Measurements from ENCODE around the gene PLA2G4A.

The PLA2G4A gene

GRCh38 chr1:186980400-186980799, 151.7 kb downstream of the PLA2G4A start:
- peak; percentile 48 for FAIRE-seq

- FAIRE-seq, result no peak
Observed at GRCh38 chr1:186982116-186982515, 153.4 kb downstream of the PLA2G4A start.

GRCh38 chr1:186983327-186983726, 154.6 kb downstream of the PLA2G4A start:
- FAIRE-seq, result no peak

- FAIRE-seq, result no peak
Observed at GRCh38 chr1:186984959-186985358, 156.2 kb downstream of the PLA2G4A start.

- peak; percentile 99 for FAIRE-seq
Observed at GRCh38 chr1:186985889-186986491, 157.2 kb downstream of the PLA2G4A start.

GRCh38 chr1:186987065-186987464, 158.3 kb downstream of the PLA2G4A start:
- no peak for FAIRE-seq

GRCh38 chr1:186987769-186988168, 159.0 kb downstream of the PLA2G4A start:
- FAIRE-seq, result peak; percentile 65

- no peak for FAIRE-seq
Observed at GRCh38 chr1:186993996-186994395, 165.2 kb downstream of the PLA2G4A start.

GRCh38 chr1:186994897-186995296, 166.1 kb downstream of the PLA2G4A start:
- no peak for FAIRE-seq

- FAIRE-seq, result no peak
Observed at GRCh38 chr1:186996816-186997215, 168.1 kb downstream of the PLA2G4A start.

- peak; percentile 62 for FAIRE-seq
Observed at GRCh38 chr1:186997877-186998276, 169.1 kb downstream of the PLA2G4A start.

- FAIRE-seq, result no peak
Observed at GRCh38 chr1:186999506-186999905, 170.8 kb downstream of the PLA2G4A start.

GRCh38 chr1:187001198-187001889, 172.6 kb downstream of the PLA2G4A start:
- no peak for FAIRE-seq

GRCh38 chr1:187003353-187003752, 174.6 kb downstream of the PLA2G4A start:
- no peak for FAIRE-seq

GRCh38 chr1:187006896-187007295, 178.1 kb downstream of the PLA2G4A start:
- no peak for FAIRE-seq

GRCh38 chr1:187009320-187009719, 180.6 kb downstream of the PLA2G4A start:
- FAIRE-seq, result no peak

GRCh38 chr1:187010571-187011309, 182.0 kb downstream of the PLA2G4A start:
- peak; percentile 91 for FAIRE-seq

- FAIRE-seq, result no peak
Observed at GRCh38 chr1:187013582-187014200, 184.9 kb downstream of the PLA2G4A start.

GRCh38 chr1:187018291-187018690, 189.5 kb downstream of the PLA2G4A start:
- no peak for FAIRE-seq

- FAIRE-seq, result no peak
Observed at GRCh38 chr1:187027253-187027652, 198.5 kb downstream of the PLA2G4A start.

- FAIRE-seq, result no peak
Observed at GRCh38 chr1:187032316-187032981, 203.7 kb downstream of the PLA2G4A start.

- FAIRE-seq, result no peak
Observed at GRCh38 chr1:187032982-187033692, 204.4 kb downstream of the PLA2G4A start.

All from TTC549 (cell line).